ENCODE data around the gene SNCAIP. TPM values are rescaled to one million over a fixed set of nuclear protein-coding genes. Genes with fewer than 3 reads are reported as not detected.

SNCAIP gene
- total RNA-seq, 2 experiments from 2014 or later = not detected

- H3K9me3 Mint-ChIP-seq = no peaks in the 10 kb centered on the region
- H3K4me1 Mint-ChIP-seq = no peaks in the 10 kb centered on the region
- no peak overlapping the region for H3K4me3 Mint-ChIP-seq
- H3K27ac Mint-ChIP-seq = no peak overlapping the region
- no peaks in the 10 kb centered on the region for H3K27me3 Mint-ChIP-seq
- ChIA-PET POLR2A (no interaction called here), CTCF (no interaction called here)
- no peak for DNase-seq
- H3K36me3 Mint-ChIP-seq (ENCODE audit: low read depth) = no peaks in the 10 kb centered on the region
These were observed 109.5 kb downstream of the SNCAIP start for GRCh38 chr5:122421374-122422079.

GRCh38 chr5:122423221-122423620 is 111.2 kb downstream of the SNCAIP start:
- Mint-ChIP-seq H3K27ac (no peak overlapping the region), H3K4me1 (no peaks in the 10 kb centered on the region), H3K9me3 (no peaks in the 10 kb centered on the region), H3K27me3 (no peaks in the 10 kb centered on the region), H3K4me3 (no peak overlapping the region), H3K36me3 (ENCODE audit: low read depth) (no peaks in the 10 kb centered on the region)
- CTCF ChIA-PET = no interaction called here
- DNase-seq = no peak
- POLR2A ChIA-PET = no interaction called here

GRCh38 chr5:122424132-122424531 is 112.1 kb downstream of the SNCAIP start:
- Mint-ChIP-seq H3K27ac (no peak overlapping the region), H3K9me3 (no peaks in the 10 kb centered on the region), H3K4me3 (no peak overlapping the region), H3K36me3 (ENCODE audit: low read depth) (no peaks in the 10 kb centered on the region), H3K27me3 (no peaks in the 10 kb centered on the region), H3K4me1 (no peaks in the 10 kb centered on the region)
- DNase-seq = no peak
- POLR2A ChIA-PET = no interaction called here
- CTCF ChIA-PET = no interaction called here

- ChIA-PET POLR2A (no interaction called here), CTCF (no interaction called here)
- Mint-ChIP-seq H3K4me3 (no peak overlapping the region), H3K9me3 (no peaks in the 10 kb centered on the region), H3K4me1 (no peaks in the 10 kb centered on the region), H3K36me3 (ENCODE audit: low read depth) (no peaks in the 10 kb centered on the region), H3K27ac (no peak overlapping the region), H3K27me3 (no peaks in the 10 kb centered on the region)
- no peak for DNase-seq
These were observed 114.3 kb downstream of the SNCAIP start for GRCh38 chr5:122426301-122426700.

GRCh38 chr5:122427621-122428020 is 115.6 kb downstream of the SNCAIP start:
- H3K27ac Mint-ChIP-seq = no peak overlapping the region
- no peak for DNase-seq
- CTCF ChIA-PET = no interaction called here
- no peaks in the 10 kb centered on the region for H3K4me1 Mint-ChIP-seq
- H3K4me3 Mint-ChIP-seq = no peak overlapping the region
- POLR2A ChIA-PET = no interaction called here
- H3K27me3 Mint-ChIP-seq = no peaks in the 10 kb centered on the region
- no peaks in the 10 kb centered on the region for H3K9me3 Mint-ChIP-seq
- no peaks in the 10 kb centered on the region for H3K36me3 Mint-ChIP-seq (ENCODE audit: low read depth)

GRCh38 chr5:122429545-122430318 is 117.7 kb downstream of the SNCAIP start:
- Mint-ChIP-seq H3K36me3 (ENCODE audit: low read depth) (no peaks in the 10 kb centered on the region), H3K9me3 (no peaks in the 10 kb centered on the region), H3K4me3 (no peak overlapping the region), H3K27ac (no peak overlapping the region), H3K27me3 (no peaks in the 10 kb centered on the region), H3K4me1 (no peaks in the 10 kb centered on the region)
- no peak for DNase-seq
- POLR2A ChIA-PET = no interaction called here
- CTCF ChIA-PET = no interaction called here

- Mint-ChIP-seq H3K27ac (no peak overlapping the region), H3K36me3 (ENCODE audit: low read depth) (no peaks in the 10 kb centered on the region), H3K27me3 (no peaks in the 10 kb centered on the region), H3K4me3 (no peak overlapping the region), H3K4me1 (no peaks in the 10 kb centered on the region), H3K9me3 (no peaks in the 10 kb centered on the region)
- POLR2A ChIA-PET = no interaction called here
- CTCF ChIA-PET = no interaction called here
- no peak for DNase-seq
These were observed 118.2 kb downstream of the SNCAIP start for GRCh38 chr5:122430319-122430586.

GRCh38 chr5:122431298-122431697 is 119.3 kb downstream of the SNCAIP start:
- Mint-ChIP-seq H3K36me3 (ENCODE audit: low read depth) (no peaks in the 10 kb centered on the region), H3K27me3 (no peaks in the 10 kb centered on the region), H3K4me1 (no peaks in the 10 kb centered on the region), H3K9me3 (no peaks in the 10 kb centered on the region), H3K4me3 (no peak overlapping the region), H3K27ac (no peak overlapping the region)
- ChIA-PET CTCF (no interaction called here), POLR2A (no interaction called here)
- DNase-seq = no peak

GRCh38 chr5:122434205-122434970 is 122.4 kb downstream of the SNCAIP start:
- no peaks in the 10 kb centered on the region for H3K9me3 Mint-ChIP-seq
- no peak for DNase-seq
- no peaks in the 10 kb centered on the region for H3K27me3 Mint-ChIP-seq
- ChIA-PET CTCF (no interaction called here), POLR2A (no interaction called here)
- no peak overlapping the region for H3K4me3 Mint-ChIP-seq
- no peak overlapping the region for H3K27ac Mint-ChIP-seq
- H3K36me3 Mint-ChIP-seq (ENCODE audit: low read depth) = no peaks in the 10 kb centered on the region
- H3K4me1 Mint-ChIP-seq = no peaks in the 10 kb centered on the region

- Mint-ChIP-seq H3K9me3 (no peaks in the 10 kb centered on the region), H3K27ac (no peak overlapping the region), H3K4me3 (no peak overlapping the region), H3K27me3 (no peaks in the 10 kb centered on the region), H3K4me1 (no peaks in the 10 kb centered on the region), H3K36me3 (ENCODE audit: low read depth) (no peaks in the 10 kb centered on the region)
- no peak for DNase-seq
- ChIA-PET POLR2A (no interaction called here), CTCF (no interaction called here)
These were observed 123.2 kb downstream of the SNCAIP start for GRCh38 chr5:122435234-122435633.

- H3K4me3 Mint-ChIP-seq = no peak overlapping the region
- DNase-seq = no peak
- no peaks in the 10 kb centered on the region for H3K9me3 Mint-ChIP-seq
- no peaks in the 10 kb centered on the region for H3K4me1 Mint-ChIP-seq
- H3K36me3 Mint-ChIP-seq (ENCODE audit: low read depth) = no peaks in the 10 kb centered on the region
- ChIA-PET CTCF (no interaction called here), POLR2A (no interaction called here)
- H3K27ac Mint-ChIP-seq = no peak overlapping the region
- no peaks in the 10 kb centered on the region for H3K27me3 Mint-ChIP-seq
These were observed 123.7 kb downstream of the SNCAIP start for GRCh38 chr5:122435761-122436160.

- POLR2A ChIA-PET = no interaction called here
- Mint-ChIP-seq H3K9me3 (no peaks in the 10 kb centered on the region), H3K4me1 (no peaks in the 10 kb centered on the region), H3K36me3 (ENCODE audit: low read depth) (no peaks in the 10 kb centered on the region), H3K27me3 (no peaks in the 10 kb centered on the region), H3K4me3 (no peak overlapping the region), H3K27ac (no peak overlapping the region)
- CTCF ChIA-PET = no interaction called here
- DNase-seq = no peak
These were observed 124.6 kb downstream of the SNCAIP start for GRCh38 chr5:122436615-122437014.

GRCh38 chr5:122439645-122440044 is 127.6 kb downstream of the SNCAIP start:
- no peaks in the 10 kb centered on the region for H3K4me1 Mint-ChIP-seq
- ChIA-PET CTCF (no interaction called here), POLR2A (no interaction called here)
- no peak for DNase-seq
- no peak overlapping the region for H3K27ac Mint-ChIP-seq
- no peaks in the 10 kb centered on the region for H3K27me3 Mint-ChIP-seq
- no peaks in the 10 kb centered on the region for H3K9me3 Mint-ChIP-seq
- H3K36me3 Mint-ChIP-seq (ENCODE audit: low read depth) = no peaks in the 10 kb centered on the region
- no peak overlapping the region for H3K4me3 Mint-ChIP-seq

GRCh38 chr5:122442938-122443337 is 130.9 kb downstream of the SNCAIP start:
- POLR2A ChIA-PET = no interaction called here

More at GRCh38 chr5:122442938-122443337, 130.9 kb downstream of the SNCAIP start:
- H3K36me3 Mint-ChIP-seq (ENCODE audit: low read depth) = no peaks in the 10 kb centered on the region
- H3K27me3 Mint-ChIP-seq = no peaks in the 10 kb centered on the region
- H3K4me1 Mint-ChIP-seq = no peaks in the 10 kb centered on the region
- no peak overlapping the region for H3K4me3 Mint-ChIP-seq
- CTCF ChIA-PET = no interaction called here
- no peak for DNase-seq
- H3K9me3 Mint-ChIP-seq = no peaks in the 10 kb centered on the region
- H3K27ac Mint-ChIP-seq = no peak overlapping the region

Measured in activated CD4-positive, alpha-beta memory T cell treated with anti-CD3 and anti-CD28 coated beads, Interleukin-2, amount 10 ng/mL, durations not matched to agents 7 days and 5 days (primary cell).